CD1c-positive myeloid dendritic cell (primary cell): ENCODE measurements around the gene SLC9A9.

Experiments used
- DNase-seq: peaks from one replicate; pipeline ENCODE4 v3.0.0-alpha.2; 2016; ENCODE audit errors: extremely low spot score

Gene SLC9A9

DNA sequence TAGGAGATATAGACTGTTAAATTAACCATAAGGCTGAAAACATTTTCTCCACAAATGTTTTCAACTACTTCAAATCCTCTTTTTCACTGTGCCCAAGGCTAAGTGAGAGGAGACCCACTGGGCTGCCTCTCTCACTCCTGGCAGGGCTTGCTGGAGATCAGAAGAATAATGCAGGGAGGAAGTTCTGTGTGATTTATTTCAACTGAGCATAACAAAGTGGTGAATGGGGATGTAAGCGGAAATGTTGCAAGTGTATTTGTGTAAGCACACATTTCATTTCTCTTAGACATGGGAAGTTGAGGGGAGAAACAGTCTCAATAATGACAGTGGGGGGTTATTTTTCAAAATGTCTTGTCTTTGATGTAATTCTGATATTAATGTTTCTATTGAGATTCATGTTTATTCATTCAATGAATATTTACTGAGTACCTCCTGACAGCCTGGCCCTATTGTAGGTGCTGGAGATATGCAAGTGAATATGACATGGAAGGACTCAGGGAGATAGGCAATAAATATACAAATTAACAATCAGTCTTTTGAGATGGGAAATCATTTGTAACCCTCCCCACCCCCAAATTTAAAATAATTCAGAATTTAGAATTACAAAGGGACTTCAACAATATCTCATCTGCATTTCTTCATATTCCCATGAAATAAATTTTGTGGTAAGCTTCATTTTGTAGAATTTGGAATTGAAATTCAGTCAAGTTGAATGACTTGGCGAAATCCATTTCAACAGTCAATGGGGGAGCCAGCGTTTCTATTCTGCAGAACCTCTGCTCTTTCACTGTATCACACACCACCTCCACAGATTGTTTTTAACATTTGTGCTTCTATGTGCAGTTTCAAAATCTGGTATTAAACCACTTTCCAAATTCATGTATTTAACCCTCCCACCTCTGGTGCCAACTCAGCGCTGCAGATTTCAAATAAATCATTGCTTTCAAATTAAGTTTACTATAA is 247.2 kb downstream of the SLC9A9 start:
- peak; percentile 12 for DNase-seq

DNA sequence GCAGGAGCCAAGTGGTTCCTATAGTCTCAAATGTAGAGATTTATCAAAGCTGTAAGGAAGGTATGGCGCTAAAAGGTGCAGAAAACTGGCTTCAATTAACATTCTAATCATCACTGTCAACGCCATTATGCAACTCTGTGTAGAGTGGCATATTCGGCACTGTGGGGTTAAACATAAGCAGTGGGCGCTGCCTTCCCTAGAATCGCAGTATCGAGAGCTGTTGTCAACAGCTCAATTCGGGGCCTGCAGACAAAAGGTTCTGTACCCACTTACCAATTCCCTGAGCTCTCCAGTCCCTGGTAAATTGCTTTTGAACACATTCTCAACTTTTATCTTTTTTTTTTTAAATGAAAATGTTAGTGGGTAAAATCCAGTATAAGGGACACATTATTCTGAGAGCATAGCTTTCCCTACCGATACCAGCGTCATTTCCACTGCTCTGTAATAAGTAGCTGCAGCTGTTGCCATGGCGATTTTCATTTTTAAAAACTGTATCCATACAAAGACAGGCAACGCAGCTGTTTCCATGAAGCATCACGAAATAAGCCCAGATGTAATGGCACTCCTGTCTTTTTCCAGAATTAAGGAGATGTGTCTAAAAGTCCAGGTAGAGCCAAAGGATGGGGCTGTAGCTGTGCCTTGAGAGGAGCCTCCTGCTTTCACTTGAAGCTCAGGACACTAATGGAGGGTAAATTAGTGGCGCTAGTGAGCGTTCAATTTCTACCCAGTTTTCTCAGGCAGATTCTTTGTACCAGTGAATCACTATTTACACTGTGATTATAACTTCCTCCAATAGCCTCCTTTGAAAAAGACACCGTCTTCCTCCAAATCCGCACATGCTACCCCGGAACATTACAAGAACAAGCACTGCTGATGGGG is 250.3 kb downstream of the SLC9A9 start:
- no peak for DNase-seq

DNA sequence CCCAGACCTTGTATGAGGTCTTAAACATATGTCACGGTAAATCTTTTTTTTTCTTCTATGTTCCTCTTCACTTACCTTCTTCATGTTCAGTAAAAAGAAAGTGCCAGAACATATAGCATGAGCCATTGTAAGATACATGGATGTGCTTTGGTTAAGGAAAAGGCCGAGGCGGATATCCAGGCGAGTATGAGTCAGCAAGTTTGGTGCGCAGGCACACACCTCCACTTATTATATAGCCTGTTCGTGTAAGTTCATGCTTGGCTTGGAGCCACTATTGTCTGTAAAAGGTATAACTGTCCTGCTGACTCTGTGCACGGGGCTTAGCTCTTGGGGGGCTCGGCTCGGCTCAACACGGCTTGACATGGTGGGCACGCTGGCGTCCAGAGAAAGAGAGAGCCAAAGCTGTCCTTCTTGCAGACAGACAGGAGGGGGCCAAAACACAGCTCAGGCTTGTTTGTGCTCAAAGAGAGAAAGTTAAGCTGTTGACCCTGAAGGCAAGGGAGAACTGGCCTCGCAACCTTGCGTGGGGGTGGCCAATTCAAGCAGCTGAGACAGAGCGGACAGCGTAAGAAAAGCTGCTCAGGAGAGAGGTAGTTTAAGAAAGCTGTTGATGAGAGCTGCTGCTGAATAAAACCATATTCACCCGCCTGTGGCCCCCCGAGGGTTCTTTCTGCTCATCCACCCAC is 251.2 kb downstream of the SLC9A9 start:
- DNase-seq = no peak

DNA sequence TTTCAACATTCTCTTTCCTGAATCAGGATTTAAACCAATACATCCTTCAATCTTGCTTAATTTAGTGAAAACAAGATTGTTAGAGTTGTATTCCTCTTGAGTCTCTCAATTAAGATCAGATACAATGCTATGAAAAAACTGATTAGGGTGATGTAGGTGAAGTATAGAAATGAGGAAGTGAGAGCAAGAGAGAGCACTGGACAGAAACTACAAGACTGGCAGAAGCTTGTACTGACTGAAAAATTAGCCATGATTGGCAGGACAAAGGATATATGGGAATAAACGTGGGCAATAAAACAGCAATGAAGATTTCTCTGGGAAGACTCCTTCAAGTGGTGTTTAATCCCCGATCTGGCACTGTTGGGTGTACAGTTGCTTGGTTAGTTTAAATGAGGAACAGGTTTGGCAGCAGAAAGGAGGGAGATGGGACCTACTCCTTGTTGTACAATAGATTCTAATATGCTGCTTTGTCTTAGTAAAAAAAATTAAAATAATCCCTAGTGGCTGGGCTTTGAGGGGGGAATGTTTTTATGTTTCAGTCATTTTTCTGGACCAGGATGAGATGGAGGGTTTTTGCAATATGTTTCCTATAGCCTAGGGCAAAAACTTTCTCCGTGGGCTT is 252.7 kb downstream of the SLC9A9 start:
- DNase-seq = peak; percentile 27

DNA sequence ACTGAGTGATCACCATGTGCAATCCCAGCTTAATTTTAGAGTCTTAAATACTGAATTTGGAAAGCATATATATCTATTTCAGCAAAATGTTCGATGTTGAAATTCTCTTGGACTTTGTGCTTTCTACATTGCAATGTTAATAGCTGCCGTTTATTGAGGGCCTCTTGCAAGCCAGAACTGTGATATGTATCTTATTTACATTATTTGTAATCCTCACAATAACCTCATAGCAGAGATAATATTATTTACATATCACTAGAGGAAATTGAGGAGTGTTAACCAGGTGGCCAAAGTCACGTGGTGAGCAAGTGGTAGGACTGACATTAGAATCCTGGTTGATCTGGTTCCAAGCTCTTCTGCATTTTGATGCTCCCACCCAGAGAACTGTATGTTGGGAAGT is 254.1 kb downstream of the SLC9A9 start:
- DNase-seq = no peak

DNA sequence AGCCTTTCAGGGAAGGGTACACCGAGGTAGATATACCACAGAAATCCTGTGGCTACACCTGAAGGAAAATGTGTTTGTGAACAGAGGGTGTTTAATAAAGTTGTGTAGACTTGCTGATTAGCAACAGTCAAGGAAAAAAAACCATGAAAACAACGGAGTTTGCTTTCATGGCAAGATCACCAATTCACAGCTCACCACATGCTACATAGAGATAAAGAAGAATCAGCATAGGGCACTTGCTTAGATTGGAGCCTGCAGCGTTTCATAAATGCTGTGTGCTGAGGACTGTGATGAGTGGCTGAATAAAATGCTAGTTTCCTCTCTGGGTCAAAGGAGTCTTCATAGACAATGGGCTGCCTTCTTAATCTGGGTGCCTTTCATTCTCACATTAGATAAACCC is 257.6 kb downstream of the SLC9A9 start:
- DNase-seq = no peak

DNA sequence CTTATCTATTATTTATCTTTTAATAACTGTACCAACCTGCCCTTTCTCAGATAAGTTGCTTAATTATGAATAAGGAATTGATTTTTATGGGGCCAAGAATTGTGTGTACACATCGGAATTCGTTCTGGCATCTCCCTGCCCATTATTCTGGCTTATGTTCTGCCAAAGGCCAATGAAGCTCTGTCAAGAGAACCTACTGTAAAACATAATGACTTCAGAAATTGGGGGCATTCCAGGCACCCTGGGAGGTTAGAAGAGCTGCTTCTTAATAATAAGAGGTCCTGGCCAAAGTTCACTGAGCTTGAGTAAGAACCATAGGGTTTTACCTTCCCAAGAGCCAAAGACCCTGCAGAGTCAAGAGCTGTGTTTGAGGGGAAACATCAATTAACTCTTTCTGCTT is 261.7 kb downstream of the SLC9A9 start:
- no peak for DNase-seq

DNA sequence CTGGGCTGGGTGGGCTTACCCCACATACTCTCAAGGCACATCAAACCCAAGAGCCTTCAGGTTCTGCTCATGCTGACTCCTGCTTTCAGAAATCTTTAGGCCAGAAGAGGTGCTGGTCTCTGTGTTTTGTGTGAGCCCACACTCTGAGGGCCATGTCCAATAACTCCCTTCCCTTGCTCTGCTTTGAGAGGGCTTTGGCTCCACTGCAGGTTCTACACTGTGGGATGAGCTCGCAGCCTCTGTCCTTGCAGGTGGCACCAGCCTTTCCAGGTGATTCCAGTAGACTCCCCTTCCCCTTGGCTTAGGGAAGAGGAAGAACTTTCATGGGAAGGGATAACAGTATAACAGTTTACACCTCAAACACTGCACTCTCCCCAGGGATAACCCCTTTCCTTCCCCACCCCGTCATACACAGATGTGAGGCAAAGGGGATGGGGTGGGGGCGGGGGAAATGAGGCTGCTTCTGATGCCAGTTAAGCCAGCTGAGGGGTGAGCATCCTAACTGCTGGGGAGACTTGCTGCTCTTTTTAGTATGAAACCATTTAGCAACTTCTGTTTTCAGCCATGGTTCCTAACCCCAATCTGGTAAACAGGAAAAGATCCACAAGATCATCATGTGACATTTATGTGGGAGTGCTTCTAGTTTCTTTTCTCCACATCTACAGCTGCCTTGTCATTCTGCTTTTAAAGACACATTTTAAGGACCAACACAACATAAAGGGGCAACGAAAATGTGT is 262.4 kb downstream of the SLC9A9 start:
- DNase-seq = peak; percentile 72

DNA sequence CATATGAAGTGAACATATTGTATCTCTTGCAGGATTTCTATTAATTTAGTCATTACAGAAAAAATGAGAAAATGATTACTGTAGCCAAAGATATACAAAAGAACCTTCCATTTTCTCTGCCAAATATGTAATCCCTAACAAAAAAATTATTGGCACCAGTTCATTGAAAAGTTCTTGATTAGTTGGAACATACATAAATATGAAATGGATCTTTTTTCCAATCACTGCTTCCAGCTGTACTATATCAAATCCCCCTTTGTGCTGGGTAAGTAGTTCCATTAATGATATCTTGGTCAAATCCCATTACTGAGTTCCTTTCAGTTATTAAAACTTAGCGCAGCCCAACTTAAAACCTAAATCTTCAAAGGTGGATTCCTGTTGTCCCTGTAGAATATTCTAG is 263.8 kb downstream of the SLC9A9 start:
- no peak for DNase-seq

DNA sequence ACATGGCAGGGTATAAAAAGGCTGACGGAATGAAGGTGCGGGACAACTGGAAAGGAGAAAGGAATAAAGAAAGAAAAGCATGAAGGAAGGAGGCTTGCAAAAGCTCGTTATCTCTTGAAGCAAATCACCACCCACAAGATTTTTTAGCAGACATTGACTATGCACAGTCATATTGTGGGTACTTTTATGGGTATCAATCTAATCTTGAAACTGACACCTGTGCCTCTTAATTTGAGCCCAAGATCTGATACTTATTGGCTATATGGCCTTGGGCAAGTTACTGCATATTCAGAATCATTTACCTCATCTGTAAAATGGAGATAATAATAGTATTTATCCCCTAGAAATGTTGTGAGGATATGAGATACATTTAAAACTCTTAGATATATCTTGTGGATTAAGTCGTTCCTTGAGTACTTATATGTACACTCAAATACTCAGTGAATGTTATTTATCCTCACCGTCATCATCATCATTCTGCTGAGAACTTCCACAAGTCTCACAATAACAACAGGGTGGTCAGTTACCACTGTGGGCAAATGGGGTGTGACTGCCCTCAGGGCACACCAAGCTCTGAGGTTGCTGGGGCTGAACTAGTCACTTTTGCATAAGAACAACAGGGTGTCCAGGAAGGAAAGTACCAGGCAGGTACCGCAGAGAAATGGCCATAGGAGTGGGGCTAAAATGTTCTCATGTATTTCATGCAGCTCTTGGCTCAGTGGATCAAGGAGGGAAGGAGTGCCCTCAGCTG is 266.1 kb downstream of the SLC9A9 start:
- DNase-seq = no peak

DNA sequence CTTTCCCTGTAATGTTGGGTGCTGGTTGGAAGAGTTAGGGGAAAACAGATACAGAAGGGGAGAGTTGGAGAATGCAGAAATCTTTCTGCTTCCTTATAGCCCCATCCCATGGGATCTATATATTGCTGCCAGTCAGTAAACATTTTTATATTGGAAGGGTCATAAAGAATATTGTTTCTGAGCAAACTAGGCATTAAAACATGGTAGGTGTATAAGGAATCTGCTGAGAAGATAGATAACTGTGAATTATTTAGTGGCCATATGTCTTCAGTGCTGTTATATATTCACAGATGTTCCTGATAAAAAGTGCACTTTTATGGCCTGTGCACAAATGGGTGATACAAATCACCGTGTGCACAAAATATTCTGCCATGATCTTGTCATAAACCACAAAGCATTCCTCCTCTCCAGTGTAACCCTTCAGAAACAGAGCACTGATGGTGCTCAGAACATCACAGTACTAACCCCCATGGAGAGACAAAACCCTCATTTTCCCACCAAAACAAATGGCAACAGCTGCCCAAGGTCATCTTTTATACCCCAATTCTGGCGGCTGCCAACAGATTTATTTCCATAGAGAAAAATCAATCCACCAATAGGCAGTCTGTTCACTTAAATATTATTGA is 269.3 kb downstream of the SLC9A9 start:
- DNase-seq = no peak

DNA sequence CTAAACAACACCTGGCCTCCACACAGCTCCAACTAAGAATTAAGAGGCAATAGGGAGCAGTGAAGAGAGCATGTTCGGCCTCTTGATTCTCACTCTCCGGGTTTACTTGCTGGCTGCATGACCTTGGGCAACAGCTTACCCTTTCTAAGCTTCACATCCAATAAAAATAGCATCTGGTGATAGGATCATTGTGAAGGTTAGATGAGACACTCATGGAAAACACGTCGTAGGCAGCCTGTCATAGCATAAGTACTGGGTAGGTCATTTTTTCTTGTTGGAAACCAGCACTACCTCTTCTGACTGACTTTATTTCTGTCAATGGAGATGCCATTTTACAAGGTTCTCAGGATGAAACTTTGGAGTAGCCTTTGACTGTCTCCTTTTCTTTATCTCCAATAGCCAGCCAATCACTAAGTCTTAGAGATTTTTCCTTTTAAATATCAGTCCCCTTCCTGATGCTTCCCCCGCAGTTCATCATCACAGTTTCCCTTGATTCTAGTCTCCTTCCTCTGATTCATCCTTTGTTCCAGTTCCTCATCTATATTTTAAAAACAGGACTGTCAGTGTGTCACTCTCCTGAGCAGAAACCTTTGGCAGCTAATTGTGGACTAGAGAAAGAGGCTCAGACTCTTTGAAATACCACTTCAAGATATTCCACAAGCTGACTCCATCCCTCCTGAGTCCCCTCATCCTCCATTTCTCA is 271.5 kb downstream of the SLC9A9 start:
- DNase-seq = no peak

DNA sequence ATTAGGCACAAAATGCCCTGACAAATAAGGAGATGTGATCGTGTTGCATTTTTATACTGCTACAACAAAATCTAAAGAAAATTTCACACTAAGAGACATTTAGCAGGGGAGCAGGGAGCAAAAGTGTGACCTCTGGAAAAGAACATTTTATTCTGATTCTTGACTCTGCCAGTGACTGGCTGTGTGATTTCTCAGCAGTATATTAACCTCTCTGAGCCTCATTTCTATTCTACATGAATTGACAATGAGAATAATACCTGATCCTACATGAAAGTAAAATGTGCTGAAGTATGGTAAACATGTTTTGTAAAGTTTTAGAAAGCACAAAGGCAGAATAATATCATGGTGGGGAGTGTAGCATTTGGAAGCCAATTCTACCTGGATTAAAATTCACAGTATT is 273.3 kb downstream of the SLC9A9 start:
- no peak for DNase-seq

DNA sequence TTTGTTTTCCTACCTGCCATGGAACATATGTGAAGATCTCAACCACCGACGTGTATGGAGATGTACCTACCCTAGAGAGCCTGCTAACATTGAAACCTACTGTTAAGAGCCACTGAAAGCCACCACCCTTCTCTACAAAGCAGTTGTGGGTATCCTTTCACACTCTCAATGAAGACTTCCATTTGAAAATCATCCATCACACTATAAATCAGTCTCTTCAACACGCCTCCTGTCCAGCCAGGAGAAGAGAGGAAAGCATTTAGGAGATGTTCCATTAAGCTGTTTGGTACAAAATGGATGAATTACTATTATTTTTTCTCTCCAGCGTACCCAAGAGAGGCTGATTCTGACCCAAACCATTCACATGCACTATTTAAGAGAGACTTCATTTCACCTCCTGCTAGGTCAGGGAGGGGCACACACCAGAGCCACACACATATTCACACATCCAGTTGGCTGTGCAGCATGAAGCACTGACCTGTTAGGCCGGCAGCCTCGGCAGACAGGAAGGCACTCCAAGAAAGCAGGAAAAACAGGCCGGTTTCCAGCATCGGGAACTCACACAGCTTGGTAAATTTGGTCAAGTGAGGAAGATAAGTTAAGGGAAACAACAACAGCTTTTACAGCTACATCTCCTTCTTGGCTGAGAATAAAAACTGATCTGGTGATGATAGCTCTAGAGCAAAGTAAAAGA is 274.5 kb downstream of the SLC9A9 start:
- no peak for DNase-seq

DNA sequence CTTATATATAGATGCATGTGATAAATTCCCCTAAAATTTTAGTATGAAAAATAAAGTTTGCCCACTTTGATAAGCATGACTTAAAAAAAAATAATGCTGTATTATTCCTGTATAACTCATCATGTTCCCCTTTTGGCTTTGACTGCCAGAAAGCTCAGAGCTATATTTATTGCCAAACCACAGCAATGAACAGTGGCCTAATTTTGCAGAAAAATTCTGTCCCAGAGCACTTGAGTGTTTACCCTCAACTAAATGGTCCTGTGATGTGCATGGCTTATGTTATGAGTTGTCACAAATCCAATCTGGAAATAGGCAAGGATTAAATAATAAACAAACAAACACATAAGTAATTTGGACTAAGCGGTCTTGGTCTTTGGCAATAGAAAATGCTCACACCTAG is 276.7 kb downstream of the SLC9A9 start:
- DNase-seq = no peak

DNA sequence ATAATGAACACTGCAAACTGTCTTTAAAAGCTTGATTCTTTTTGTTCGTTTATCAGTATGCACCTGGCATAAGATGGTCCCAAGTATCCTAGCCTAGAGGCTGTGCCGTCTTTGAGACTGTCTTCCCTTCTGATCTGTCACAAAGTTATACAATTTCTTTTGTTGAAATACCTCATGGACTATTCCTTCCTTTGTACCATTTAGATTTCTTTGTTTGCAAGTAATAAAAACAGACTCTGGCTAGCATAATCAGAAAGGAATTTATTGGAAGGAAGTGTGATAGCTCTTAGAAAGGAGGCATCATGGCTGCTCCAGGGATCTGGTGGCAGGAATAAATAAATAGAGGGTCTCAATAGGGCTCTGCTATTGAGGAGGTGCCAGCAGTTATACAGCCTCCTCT is 280.4 kb downstream of the SLC9A9 start:
- DNase-seq = no peak

DNA sequence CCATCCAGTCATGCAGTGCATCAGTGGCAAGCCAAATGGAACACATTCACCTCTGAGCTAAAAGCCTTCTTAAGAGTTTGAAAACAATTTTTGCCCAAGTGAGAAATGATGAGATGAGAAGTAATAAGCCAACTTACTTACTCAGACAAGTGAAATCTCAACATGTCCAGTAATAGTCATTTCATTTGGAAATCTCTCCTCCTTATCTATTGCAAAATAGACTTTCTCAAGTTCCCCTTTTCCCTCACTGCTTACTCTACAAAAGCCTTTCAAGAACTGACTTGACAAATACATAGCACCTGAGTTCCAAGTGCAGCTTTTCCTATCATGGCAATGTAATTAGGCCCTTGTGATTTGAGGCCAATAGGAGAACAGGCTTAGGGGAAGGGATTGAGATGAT is 282.3 kb downstream of the SLC9A9 start:
- peak; percentile 71 for DNase-seq

DNA sequence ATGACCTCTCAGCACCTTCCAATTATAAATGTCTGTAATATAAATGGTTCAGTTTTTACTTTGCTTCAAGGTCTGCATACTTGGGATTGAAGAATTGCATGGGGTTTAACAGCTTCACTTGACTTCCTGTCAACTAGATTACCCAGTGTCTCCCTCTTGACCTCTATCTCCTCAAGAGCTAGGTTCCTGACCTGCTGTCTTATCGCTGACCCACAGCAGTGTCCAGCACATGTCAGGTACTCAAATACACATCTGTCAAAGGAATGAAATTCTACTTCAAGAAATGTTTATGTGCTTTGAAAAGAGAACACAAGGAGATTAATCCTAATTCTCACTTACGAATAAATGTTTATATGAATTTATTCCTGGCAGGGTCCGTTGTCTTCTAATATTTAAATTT is 284.5 kb downstream of the SLC9A9 start:
- DNase-seq = no peak

DNA sequence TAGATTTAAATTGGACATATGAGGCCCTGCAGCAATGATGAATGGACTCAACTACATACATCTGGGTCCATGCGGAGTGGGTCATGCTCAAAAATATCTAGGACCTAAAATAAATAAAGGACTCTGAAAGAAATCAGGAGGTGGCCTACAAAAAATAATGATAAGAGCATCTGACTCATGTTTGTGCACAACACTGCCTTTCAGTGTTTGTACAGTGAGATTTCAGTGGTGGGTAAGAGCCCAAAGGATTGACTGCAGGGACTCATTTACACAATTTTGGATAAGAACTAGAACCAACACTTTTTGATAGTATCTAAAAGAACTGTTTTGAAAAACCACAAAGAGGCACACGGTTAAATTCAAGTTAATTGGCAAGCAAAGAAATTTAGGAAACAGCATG is 285.5 kb downstream of the SLC9A9 start:
- DNase-seq = no peak
